Activated CD8-positive, alpha-beta memory T cell treated with anti-CD3 and anti-CD28 coated beads for 36 hours (primary cell): ENCODE results near the gene PRR19. TPM values are rescaled to one million over a fixed set of nuclear protein-coding genes. Genes with fewer than 3 reads are reported as not detected.

Source experiments
- CTCF ChIA-PET: fragments of 350-600 bp; sonication (Branson Sonifier 250); formaldehyde crosslinking; loops from one replicate; lab custom pipeline; 2021; ENCODE audit warnings: antibody characterized with exemption; lab: Charles Lee
- POLR2A ChIA-PET: fragments of 350-600 bp; sonication (Branson Sonifier 250); formaldehyde crosslinking; loops from one replicate; lab custom pipeline; 2021; ENCODE audit warnings: antibody characterized with exemption; lab: Charles Lee
- total RNA-seq, 2 experiments: library from RNA; stranded (reverse); gene quantifications; one replicate each; pipeline ENCODE4 v1.2.3, GENCODE V29; 2021

Gene PRR19
- total RNA-seq, 2 experiments from 2014 or later: 1.1 to 1.2 TPM

DNA sequence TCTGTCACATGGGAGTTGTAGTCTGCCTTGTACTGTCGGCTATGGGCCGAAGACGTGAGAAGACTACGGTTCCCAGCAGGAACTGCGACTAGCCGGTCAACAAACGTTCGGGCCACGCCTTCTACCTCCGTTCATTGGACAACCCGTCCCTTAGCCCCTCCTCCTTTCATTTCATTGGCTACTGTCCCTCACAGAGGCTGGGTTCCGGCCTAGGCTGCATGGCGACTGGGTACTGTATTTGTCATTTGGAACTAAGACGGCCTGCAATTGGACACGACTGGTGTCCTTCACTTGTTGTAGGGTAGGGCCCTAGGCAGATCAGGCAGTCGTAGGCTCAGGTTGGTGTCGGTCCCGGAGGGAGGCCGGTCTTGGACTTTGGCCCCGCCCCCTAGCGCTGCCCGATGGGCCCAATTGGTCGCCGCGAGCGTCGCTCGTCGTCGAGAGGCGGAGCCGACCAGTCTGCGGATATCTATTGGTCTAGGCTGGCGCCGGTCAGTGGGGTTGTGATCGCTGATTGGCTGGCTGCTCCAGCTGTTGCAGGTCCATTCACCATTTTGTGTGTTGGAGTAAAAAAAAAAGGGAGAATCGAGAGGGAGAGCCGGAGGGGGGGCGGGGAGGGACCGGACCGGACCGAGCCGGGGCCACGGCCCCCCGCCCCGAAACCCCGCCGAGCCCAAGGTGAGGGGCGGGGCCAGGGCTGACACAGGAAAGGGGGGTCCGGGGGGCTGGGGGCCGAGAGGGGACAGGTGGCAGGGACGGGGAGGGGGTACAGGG is 33.0 kb upstream of the PRR19 start, which contains the start of gene CIC:
CIC (plus strand) TSS at position 549 of the 774 bp plus-strand sequence. CDS start 2,532 bp downstream, outside the sequence.
- CTCF ChIA-PET: interaction anchor here (0.5 to 3.2 kb wide), 2 partner anchors 10 to 149 kb away, joined by 4 to 31 read pairs; no protein-coding TSS in a partner anchor

DNA sequence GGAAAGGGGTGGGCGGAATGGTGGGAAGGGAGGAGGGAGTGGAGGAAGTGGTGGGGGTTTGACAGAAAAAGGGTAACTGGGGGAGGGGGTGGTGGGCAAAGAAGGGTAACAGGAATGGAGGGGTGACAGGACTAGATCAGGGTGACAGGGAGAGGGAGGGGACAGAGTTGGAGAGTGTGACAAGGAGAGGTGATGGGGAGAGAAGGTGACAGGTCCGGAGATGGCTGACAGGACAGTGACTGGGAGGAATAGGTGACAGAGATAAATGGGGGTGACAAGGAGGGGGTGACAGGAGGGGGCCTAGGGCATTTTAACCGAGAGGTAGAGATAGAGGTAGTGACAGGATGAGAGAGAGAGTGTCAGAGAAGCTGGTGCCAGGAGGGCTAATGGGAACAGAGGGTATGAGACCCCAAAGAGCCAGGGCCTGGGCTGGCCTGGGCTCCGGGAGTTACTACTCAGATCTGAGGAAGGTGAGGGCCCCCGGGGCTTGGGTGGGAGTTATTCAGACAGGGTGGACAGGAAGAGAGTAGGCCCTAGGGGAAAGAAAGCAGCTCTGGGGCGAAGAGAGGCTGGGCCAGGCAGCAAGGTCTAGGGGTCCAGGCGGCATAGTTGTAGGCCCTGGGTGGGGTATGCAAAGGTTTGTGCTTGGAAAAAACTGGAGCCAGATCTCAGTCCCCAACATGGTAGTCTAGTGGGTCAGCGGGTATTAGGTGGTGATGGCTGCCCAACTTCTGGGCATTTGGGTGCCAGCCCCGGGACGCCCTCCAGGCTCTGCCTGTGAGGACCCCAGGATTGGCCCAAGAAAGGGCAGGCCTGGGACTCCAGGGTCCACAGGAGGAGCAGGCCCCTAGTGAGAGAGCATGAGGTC is 32.2 kb upstream of the PRR19 start:
- CTCF ChIA-PET: interaction anchor here (0.5 to 3.2 kb wide), 5 partner anchors 9 to 150 kb away, joined by 3 to 31 read pairs (median 4); partner anchors contain the start of gene POU2F2
- POLR2A ChIA-PET: interaction anchor here (0.5 to 1.7 kb wide), 6 partner anchors 10 to 1995 kb away, joined by 3 to 12 read pairs (median 4); partner anchors contain the start of gene GSK3A

More for the DNA sequence above, 33.0 kb upstream of the PRR19 start, which contains the start of gene CIC:
- POLR2A ChIA-PET: interaction anchor here (0.6 kb wide), 1 partner anchor 65 kb away, joined by 3 read pairs; no protein-coding TSS in a partner anchor

- POLR2A ChIA-PET: interaction anchor here (0.5 to 1.7 kb wide), 8 partner anchors 9 to 1994 kb away, joined by 3 to 12 read pairs (median 3); partner anchors contain the start of gene GSK3A
- CTCF ChIA-PET: interaction anchor here (1.0 to 3.2 kb wide), 5 partner anchors 9 to 138 kb away, joined by 3 to 31 read pairs (median 4); partner anchors contain the start of gene POU2F2
Observed at GRCh38 chr19:42270346-42271044, 31.4 kb upstream of the PRR19 start.

GRCh38 chr19:42271045-42271419 is 30.9 kb upstream of the PRR19 start:
- POLR2A ChIA-PET: interaction anchor here (0.9 to 1.7 kb wide), 4 partner anchors 8 to 28 kb away, joined by 3 to 12 read pairs (median 6); partner anchors contain the start of gene GSK3A
- CTCF ChIA-PET: interaction anchor here (1.0 to 3.2 kb wide), 6 partner anchors 8 to 138 kb away, joined by 3 to 31 read pairs (median 7); partner anchors contain the start of gene POU2F2

DNA sequence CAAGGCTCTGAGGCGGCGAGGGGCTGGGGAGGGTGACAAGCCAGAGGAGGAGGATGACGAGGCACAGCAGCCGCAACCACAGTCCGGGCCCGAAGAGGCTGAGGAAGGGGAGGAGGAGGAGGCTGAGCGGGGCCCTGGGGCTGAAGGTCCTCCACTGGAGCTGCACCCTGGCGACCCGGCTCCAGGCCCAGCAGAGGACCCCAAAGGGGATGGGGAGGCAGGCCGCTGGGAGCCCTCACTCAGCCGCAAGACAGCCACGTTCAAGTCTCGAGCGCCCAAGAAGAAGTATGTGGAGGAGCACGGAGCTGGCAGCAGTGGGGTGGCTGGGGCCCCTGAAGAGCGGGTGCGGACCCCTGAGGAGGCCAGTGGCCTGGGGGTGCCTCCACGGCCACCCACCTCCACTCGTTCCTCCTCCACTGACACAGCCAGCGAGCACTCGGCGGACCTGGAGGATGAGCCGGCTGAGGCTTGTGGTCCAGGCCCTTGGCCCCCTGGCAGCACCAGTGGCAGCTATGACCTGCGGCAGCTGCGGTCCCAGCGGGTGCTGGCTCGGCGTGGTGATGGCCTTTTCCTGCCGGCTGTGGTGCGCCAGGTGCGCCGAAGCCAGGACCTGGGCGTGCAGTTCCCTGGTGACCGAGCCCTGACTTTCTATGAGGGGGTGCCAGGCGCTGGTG is 29.9 kb upstream of the PRR19 start:
- ChIA-PET POLR2A (interaction anchor here (0.6 to 1.2 kb wide), 2 partner anchors 10 to 14 kb away, joined by 3 read pairs; no protein-coding TSS in a partner anchor), CTCF (interaction anchor here (2.2 to 3.2 kb wide), 3 partner anchors 7 to 28 kb away, joined by 10 to 31 read pairs (median 18); no protein-coding TSS in a partner anchor)

DNA sequence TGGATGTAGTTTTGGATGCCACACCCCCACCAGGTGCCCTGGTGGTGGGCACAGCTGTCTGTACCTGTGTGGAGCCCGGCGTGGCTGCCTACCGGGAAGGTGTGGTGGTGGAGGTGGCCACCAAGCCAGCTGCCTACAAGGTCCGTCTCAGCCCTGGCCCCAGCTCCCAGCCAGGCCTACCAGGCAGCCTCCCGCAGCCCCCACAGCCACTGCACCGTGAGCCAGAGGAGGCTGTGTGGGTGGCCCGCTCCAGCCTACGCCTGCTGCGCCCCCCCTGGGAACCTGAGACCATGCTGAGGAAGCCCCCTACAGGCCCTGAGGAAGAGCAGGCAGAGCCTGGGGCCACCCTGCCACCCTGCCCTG is 29.4 kb upstream of the PRR19 start:
- ChIA-PET CTCF (interaction anchor here (2.2 kb wide), 1 partner anchor 10 kb away, joined by 10 read pairs; no protein-coding TSS in a partner anchor), POLR2A (interaction anchor here (0.6 kb wide), 1 partner anchor 14 kb away, joined by 3 read pairs; no protein-coding TSS in a partner anchor)

GRCh38 chr19:42272989-42273406 is 28.9 kb upstream of the PRR19 start:
- ChIA-PET POLR2A (interaction anchor here (0.6 kb wide), 1 partner anchor 15 kb away, joined by 3 read pairs; no protein-coding TSS in a partner anchor), CTCF (interaction anchor here (2.2 kb wide), 1 partner anchor 9 kb away, joined by 10 read pairs; no protein-coding TSS in a partner anchor)

DNA sequence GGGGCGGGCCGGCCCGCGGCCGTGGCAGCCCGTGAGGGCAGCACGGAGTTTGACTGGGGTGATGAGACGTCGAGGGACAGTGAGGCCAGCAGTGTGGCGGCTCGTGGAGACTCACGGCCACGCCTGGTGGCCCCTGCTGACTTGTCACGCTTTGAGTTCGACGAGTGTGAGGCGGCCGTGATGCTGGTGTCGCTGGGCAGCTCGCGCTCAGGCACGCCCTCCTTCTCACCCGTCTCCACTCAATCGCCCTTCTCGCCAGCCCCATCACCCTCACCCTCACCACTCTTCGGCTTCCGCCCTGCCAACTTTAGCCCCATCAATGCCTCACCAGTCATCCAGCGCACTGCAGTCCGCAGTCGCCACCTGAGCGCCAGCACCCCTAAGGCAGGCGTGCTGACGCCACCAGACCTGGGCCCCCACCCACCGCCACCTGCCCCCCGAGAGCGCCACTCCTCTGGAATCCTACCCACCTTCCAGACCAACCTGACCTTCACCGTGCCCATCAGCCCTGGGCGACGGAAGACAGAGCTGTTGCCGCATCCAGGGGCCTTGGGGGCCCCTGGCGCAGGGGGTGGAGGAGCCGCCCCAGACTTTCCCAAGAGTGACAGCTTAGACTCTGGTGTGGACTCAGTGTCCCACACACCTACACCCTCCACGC is 28.4 kb upstream of the PRR19 start:
- POLR2A ChIA-PET: no interaction called here
- CTCF ChIA-PET: interaction anchor here (2.2 kb wide), 1 partner anchor 9 kb away, joined by 10 read pairs; no protein-coding TSS in a partner anchor

DNA sequence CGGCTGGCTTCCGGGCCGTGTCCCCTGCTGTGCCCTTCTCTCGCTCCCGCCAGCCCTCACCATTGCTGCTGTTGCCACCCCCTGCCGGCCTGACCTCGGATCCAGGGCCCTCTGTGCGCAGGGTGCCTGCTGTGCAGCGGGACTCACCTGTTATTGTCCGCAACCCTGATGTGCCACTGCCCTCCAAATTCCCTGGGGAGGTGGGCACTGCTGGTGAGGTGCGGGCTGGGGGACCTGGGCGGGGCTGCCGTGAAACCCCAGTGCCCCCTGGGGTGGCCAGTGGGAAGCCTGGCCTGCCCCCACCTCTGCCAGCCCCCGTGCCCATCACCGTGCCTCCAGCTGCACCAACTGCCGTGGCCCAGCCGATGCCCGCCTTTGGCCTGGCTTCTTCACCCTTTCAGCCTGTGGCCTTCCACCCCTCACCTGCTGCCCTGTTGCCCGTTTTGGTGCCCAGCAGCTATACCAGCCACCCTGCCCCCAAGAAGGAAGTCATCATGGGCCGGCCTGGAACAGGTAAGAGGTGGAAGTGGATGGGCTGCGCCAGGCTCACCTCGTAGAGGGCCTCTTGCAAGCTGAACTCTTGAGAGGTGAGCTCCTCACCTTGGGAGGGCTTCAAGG is 27.8 kb upstream of the PRR19 start:
- ChIA-PET POLR2A (no interaction called here), CTCF (no interaction called here)

DNA sequence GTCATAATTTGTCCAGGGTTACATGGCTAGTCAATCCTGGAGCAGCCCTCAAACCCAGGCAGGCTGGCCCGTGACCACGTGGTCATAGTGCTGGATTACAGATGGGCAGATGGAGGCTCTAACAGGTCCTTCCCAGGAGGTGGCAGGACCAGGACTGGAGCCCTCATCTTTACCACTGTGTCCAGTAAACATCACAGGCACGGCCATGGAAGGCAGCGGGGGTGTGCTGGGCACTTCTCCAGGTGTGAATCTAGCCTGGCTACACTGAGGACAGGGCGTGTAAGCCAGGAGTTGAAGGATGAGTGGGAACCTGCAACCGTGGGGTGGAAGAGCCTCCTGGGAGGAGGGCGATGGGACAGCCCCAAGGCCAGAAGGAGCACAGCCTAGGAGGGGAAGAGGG is 26.8 kb upstream of the PRR19 start:
- ChIA-PET CTCF (interaction anchor here (0.9 kb wide), 1 partner anchor 28 kb away, joined by 3 read pairs; no protein-coding TSS in a partner anchor), POLR2A (no interaction called here)

DNA sequence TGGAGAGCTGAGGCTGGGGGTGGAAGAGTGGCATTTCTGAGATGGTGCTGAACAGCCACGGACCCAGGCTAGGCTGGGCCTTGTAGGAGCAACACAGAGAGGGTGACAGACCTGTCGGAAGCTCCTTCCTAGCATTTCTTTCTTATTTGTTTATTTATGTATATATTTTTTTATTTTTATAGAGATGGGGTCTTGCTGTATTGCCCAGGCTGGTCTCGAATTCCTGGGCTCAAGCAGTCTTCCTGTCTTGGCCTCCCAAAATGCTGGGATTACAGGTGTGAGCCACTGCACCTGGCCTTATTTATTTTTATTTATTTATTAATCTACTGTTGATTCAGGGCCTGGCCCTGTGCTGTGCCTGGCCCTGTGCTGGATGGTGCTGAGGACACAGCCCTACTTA is 26.4 kb upstream of the PRR19 start:
- POLR2A ChIA-PET: no interaction called here
- CTCF ChIA-PET: interaction anchor here (0.9 kb wide), 1 partner anchor 28 kb away, joined by 3 read pairs; no protein-coding TSS in a partner anchor

DNA sequence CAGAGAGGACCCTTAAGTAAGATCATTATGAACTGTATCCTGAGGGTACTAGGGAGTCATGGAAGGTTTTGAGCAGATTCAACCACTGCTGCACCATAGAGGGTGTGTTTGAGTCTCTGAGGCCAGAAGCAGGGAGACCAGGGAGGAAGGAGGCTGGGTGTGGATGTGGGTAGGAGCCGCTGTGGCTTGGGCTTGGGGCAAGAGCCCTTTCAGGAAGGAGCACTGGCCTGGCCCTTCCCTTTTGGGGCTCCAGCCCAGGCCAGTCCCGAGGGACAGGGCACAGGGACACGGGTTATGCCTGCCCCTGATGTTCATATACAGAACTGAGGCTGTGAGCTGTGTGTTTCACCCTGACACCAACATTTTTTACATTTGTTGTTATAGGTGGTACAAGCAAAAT is 25.6 kb upstream of the PRR19 start:
- CTCF ChIA-PET: interaction anchor here (1.3 kb wide), 1 partner anchor 14 kb away, joined by 3 read pairs; no protein-coding TSS in a partner anchor
- POLR2A ChIA-PET: no interaction called here

- ChIA-PET CTCF (interaction anchor here (1.3 kb wide), 1 partner anchor 14 kb away, joined by 3 read pairs; no protein-coding TSS in a partner anchor), POLR2A (interaction anchor here (0.7 kb wide), 1 partner anchor 78 kb away, joined by 4 read pairs; no protein-coding TSS in a partner anchor)
Observed at GRCh38 chr19:42276821-42277220, 25.1 kb upstream of the PRR19 start.

DNA sequence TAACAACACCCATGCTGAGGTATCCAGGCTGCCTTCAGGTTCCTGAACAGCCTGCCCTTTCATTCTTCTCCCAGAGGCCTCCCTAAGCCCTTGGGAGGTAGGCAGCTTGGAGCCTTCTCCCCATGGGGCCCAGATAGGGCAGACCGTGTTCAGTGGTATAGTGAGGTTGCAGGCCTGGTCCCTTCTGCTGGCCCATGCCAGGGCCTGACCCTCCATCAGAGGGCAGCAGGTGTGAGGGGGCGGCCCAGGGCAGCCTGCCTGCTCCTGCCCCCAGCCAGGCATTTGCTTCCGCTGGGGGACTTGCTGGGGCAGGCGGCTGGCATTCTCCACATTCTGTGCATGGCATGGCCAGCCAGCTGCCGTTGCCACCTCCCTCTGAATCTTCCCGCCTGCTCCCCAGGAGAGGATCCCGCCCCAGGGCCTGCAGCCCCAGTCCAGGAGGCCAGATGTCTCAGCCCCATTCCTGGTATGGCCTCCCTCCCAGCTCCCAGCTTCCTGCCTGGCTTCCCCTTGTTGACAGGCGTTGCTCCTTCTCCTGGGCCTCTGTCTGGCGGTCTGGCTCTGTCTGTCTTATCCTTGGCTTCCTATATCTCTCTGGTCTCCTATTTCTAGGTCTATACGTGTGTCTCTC is 24.0 kb upstream of the PRR19 start:
- CTCF ChIA-PET: interaction anchor here (1.3 to 2.7 kb wide), 5 partner anchors 8 to 41 kb away, joined by 3 to 31 read pairs (median 3); partner anchors contain the start of gene CIC
- POLR2A ChIA-PET: interaction anchor here (0.8 kb wide), 1 partner anchor 22 kb away, joined by 3 read pairs; no protein-coding TSS in a partner anchor

DNA sequence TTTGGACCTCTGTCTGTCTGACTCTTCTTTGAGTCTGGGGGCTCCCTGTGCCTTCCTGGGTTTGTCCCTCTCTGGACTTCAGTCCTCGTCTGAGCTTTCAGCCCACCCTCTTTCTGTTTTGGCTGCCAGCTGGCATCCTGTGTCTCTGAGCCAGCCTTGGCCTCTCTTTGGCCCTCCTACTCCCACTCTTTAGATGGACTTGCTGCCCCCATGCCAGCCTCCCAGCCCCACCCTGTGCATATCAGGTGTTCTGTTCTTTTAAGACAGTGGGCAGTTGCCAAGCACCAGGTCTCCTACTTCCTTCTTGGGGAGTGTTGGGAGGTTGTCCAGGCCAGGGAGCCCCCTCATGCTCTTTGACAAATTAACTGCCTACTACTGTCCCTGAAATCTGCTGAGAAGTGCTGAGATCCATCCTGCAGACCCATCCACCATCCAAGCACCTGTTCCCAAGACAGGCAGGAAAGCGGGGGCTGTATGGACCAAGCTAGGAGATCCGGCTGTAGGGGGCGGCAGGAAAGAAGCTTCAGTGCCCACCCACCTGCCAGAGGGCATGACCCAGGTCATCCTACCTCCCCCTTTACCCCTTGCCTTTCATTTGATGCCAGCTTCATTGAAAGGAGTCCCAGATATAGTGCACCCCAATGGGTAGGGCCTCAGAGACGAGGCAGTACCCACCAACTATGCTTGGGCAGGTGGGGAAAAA is 23.3 kb upstream of the PRR19 start:
- ChIA-PET POLR2A (interaction anchor here (0.5 to 2.3 kb wide), 5 partner anchors 8 to 126 kb away, joined by 3 to 12 read pairs (median 6); partner anchors contain the start of gene GSK3A), CTCF (interaction anchor here (1.3 to 4.8 kb wide), 10 partner anchors 8 to 170 kb away, joined by 3 to 50 read pairs (median 6); partner anchors contain the start of genes CIC, DEDD2 and GSK3A)
